Neuron (in vitro differentiated cells): ENCODE measurements around the gene CYP26A1.
"Not testable (repeated sequence)": the region's sequence is repeated elsewhere in the genome, so short reads cannot be mapped to it uniquely, and the experiment has no call there.

ENCODE experiments used
- H2AFZ ChIP-seq: one replicate; pipeline ENCODE4 v1.6.1; 2013; ENCODE audit warnings: low read depth, mild to moderate bottlenecking, inconsistent platforms, low read length, moderate library complexity
- H3K27me3 ChIP-seq: one replicate; pipeline ENCODE4 v1.6.1; 2013; ENCODE audit warnings: low read length; ENCODE audit not compliant: insufficient read depth
- H3K36me3 ChIP-seq: one replicate; pipeline ENCODE4 v1.6.1; 2013; ENCODE audit warnings: low read length; ENCODE audit not compliant: insufficient read depth
- H3K4me1 ChIP-seq: one replicate; pipeline ENCODE4 v1.6.1; 2013; ENCODE audit warnings: low read length; ENCODE audit not compliant: insufficient read depth
- H3K4me3 ChIP-seq: 2 replicates; pipeline ENCODE4 v1.5.1; 2013; ENCODE audit warnings: mild to moderate bottlenecking, low read length, moderate library complexity
- H3K9me3 ChIP-seq: one replicate; pipeline ENCODE4 v1.6.1; 2013; ENCODE audit warnings: low read length

The CYP26A1 gene

GRCh38 chr10:93097386-93097785 is 23.7 kb downstream of the CYP26A1 start:
- Histone ChIP-seq H3K4me3 (no peak overlapping the region), H2AFZ (no peak overlapping the region)

DNA sequence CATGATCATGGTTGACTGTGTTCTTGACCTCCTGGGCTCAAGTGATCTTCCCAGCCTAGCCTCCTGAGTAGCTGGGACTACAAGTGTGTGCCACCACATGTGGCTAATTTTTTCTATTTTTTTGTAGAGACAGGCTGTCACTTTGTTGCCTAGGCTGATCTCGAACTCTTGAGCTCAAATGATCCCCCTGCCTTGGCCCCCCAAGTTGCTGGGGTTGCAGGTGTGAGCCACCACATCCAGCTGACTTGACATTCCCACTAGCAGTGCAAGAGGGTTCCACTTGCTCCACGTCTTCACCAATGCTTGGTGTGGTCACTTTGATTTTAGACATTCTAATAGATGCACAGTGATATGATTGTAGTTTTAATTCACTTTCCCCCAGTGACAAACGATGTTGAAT is 25.1 kb downstream of the CYP26A1 start:
- Histone ChIP-seq H3K9me3 (no peaks in the 10 kb centered on the region), H3K4me1 (no peaks in the 10 kb centered on the region), H3K4me3 (no peak overlapping the region), H3K36me3 (no peaks in the 10 kb centered on the region), H3K27me3 (no peaks in the 10 kb centered on the region), H2AFZ (no peak overlapping the region)

More at GRCh38 chr10:93097386-93097785, 23.7 kb downstream of the CYP26A1 start:
- no peaks in the 10 kb centered on the region for H3K9me3 ChIP-seq
- H3K36me3 ChIP-seq = no peaks in the 10 kb centered on the region
- no peaks in the 10 kb centered on the region for H3K27me3 ChIP-seq
- H3K4me1 ChIP-seq = no peaks in the 10 kb centered on the region

DNA sequence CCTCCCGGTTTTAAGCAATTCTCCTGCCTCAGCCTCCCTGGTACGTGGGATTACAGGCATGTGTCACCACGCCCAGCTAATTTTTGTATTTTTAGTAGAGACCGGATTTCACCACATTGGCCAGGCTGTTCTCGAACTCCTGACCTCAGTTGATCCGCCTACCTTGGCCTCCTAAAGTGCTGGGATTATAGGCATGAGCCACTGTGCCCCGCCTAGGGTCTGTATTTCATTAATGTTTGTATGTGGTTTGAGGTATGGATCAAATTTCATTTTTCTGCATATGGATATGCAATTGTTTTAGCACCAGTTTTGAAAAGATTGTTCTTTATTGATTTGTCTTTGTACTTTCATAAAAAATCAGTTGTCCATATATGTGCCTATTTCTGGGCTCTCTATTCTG is 26.0 kb downstream of the CYP26A1 start:
- Histone ChIP-seq H3K9me3 (no peaks in the 10 kb centered on the region), H3K4me3 (no peak overlapping the region), H2AFZ (no peak overlapping the region), H3K36me3 (no peaks in the 10 kb centered on the region), H3K27me3 (no peaks in the 10 kb centered on the region), H3K4me1 (no peaks in the 10 kb centered on the region)

DNA sequence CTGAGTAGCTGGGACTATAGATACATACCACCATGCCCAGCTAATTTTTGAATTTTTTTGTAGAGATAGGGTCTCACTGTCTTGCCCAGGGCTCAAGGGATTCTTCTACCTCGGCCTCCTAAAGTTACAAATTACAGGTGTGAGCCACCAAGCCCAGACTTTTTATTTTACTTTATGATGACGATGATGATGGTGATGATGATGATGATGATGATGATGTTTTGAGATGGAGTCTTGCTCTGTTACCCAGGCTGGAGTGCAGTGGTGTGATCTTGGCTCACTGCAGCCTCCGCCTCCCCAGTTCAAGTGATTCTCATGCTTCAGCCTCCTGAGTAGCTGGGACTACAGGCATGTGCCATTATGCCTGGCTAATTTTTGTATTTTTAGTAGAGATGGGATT is 27.5 kb downstream of the CYP26A1 start:
- not testable (repeated sequence) for H3K4me3 ChIP-seq, H2AFZ ChIP-seq

DNA sequence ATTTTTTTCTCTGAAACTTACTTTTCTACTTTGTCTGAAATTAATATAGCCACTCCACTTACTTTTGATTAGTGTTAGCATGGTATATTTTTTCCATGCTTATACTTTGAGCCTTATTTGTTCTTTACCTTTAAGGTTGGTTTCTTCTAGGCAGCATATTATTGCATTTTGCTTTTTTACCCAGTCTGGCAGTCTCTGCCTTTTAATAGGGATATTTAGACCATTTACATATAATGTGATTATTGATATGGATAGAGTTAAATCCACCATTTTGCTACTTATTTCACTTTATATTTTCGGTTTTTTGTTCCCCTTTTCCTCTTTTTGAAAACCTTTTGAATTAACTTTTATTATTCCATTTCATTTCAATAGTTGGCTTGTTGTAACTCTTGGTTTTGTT is 30.3 kb downstream of the CYP26A1 start:
- no peaks in the 10 kb centered on the region for H3K36me3 ChIP-seq
- H3K9me3 ChIP-seq = no peaks in the 10 kb centered on the region
- no peaks in the 10 kb centered on the region for H3K27me3 ChIP-seq
- no peak overlapping the region for H3K4me3 ChIP-seq
- H3K4me1 ChIP-seq = no peaks in the 10 kb centered on the region
- H2AFZ ChIP-seq = no peak overlapping the region

More for the DNA sequence above, 27.5 kb downstream of the CYP26A1 start:
- H3K36me3 ChIP-seq, H3K4me1 ChIP-seq, H3K27me3 ChIP-seq, H3K9me3 ChIP-seq: not testable (repeated sequence)

GRCh38 chr10:93106631-93107072 is 33.0 kb downstream of the CYP26A1 start:
- H3K9me3 ChIP-seq = no peaks in the 10 kb centered on the region
- H3K4me3 ChIP-seq = no peak overlapping the region
- no peaks in the 10 kb centered on the region for H3K4me1 ChIP-seq
- H3K27me3 ChIP-seq = no peaks in the 10 kb centered on the region
- no peaks in the 10 kb centered on the region for H3K36me3 ChIP-seq
- no peak overlapping the region for H2AFZ ChIP-seq

- H2AFZ ChIP-seq = no peak overlapping the region
- no peak overlapping the region for H3K4me3 ChIP-seq
- H3K36me3 ChIP-seq = no peaks in the 10 kb centered on the region
- H3K4me1 ChIP-seq = no peaks in the 10 kb centered on the region
- H3K27me3 ChIP-seq = no peaks in the 10 kb centered on the region
- H3K9me3 ChIP-seq = no peaks in the 10 kb centered on the region
Measured at GRCh38 chr10:93110472-93111146, 36.9 kb downstream of the CYP26A1 start.

DNA sequence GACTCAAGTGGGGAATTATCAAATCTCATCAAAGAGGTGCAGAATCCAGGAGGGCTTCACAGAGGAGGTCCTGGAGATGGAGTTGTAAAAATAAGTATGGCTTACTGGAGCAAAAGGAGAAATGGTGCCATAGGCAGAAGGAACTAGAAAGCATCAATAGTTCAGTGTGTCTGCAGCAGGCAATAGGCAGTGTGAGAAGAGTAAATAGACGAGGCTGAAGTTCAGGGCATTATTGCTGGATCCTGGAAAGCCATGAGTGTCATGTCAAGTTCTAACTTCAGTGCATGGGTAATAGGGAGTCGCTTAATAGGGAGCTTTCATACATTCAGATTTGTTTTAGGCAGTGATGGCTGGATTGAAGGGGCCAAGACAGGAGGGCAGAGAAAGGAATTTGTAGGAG is 39.3 kb downstream of the CYP26A1 start:
- Histone ChIP-seq H3K9me3 (no peaks in the 10 kb centered on the region), H3K36me3 (no peaks in the 10 kb centered on the region), H3K4me3 (no peak overlapping the region), H2AFZ (no peak overlapping the region), H3K4me1 (no peaks in the 10 kb centered on the region), H3K27me3 (no peaks in the 10 kb centered on the region)

GRCh38 chr10:93115661-93116383 is 42.1 kb downstream of the CYP26A1 start:
- no peaks in the 10 kb centered on the region for H3K36me3 ChIP-seq
- no peak overlapping the region for H2AFZ ChIP-seq

GRCh38 chr10:93121311-93121710 is 47.6 kb downstream of the CYP26A1 start:
- Histone ChIP-seq H3K4me3 (no peak overlapping the region), H3K9me3 (peaks cover 3% of the 10 kb centered on the region), H3K36me3 (no peaks in the 10 kb centered on the region), H2AFZ (no peak overlapping the region), H3K4me1 (no peaks in the 10 kb centered on the region), H3K27me3 (no peaks in the 10 kb centered on the region)

More at GRCh38 chr10:93115661-93116383, 42.1 kb downstream of the CYP26A1 start:
- Histone ChIP-seq H3K4me1 (no peaks in the 10 kb centered on the region), H3K9me3 (no peaks in the 10 kb centered on the region), H3K4me3 (no peak overlapping the region), H3K27me3 (no peaks in the 10 kb centered on the region)

DNA sequence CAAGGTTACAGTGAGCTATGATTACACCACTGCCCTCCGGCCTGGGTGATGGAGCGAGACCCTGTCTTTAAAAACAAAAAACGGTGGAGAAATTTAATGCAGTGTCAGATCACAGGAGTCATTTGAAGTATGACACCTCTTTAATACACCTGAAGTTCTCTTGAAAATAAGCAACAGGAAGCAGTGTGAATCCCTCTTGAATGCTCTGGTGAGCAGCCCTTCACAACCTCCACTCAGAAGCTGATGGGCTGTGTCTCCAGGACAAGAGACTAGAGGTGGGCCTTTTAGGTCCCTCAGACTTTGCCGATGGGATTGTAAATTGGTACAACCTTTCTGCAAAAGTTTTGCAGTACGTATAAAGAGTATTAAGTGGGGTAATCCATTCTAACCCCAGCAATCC is 50.1 kb downstream of the CYP26A1 start:
- H3K4me1 ChIP-seq = no peaks in the 10 kb centered on the region
- peaks cover 8% of the 10 kb centered on the region for H3K9me3 ChIP-seq
- H3K4me3 ChIP-seq = no peak overlapping the region
- no peaks in the 10 kb centered on the region for H3K36me3 ChIP-seq
- H3K27me3 ChIP-seq = no peaks in the 10 kb centered on the region
- H2AFZ ChIP-seq = no peak overlapping the region

DNA sequence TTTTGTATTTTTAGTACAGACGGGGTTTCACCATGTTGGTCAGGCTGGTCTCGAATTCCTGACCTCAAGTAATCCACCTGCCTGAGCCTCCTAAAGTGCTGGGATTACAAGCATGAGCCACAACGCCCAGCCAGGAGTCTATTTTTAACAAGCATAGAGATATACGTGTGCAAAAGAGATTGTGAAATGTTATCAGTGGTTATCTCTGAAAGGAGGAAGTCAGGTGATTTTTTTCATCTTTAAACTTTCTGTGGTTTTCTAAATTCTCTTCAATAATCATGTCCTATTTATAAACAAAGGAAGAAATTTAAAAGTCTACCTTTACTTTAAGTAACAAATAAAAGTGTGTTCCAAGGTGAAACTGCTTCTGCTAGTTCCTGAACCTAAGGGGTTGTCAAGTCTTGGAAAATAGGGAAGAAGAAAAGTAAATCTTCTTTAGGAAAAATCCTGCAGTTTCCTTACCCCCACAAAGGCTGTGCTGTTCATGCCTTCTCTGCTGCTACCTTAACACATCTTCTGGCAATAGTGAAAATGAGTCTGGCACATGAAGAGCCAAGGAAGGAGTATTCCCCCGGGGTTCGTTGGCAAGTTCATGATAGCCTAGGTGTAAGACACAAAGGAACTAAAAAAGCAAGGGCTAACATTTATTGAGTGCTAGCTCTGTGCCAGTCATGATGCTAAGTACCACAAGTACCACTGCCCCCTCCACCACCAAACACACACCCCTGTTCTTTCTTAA is 51.1 kb downstream of the CYP26A1 start:
- Histone ChIP-seq H2AFZ (no peak overlapping the region), H3K36me3 (no peaks in the 10 kb centered on the region), H3K9me3 (peaks cover 8% of the 10 kb centered on the region), H3K4me1 (no peaks in the 10 kb centered on the region), H3K27me3 (no peaks in the 10 kb centered on the region), H3K4me3 (no peak overlapping the region)

DNA sequence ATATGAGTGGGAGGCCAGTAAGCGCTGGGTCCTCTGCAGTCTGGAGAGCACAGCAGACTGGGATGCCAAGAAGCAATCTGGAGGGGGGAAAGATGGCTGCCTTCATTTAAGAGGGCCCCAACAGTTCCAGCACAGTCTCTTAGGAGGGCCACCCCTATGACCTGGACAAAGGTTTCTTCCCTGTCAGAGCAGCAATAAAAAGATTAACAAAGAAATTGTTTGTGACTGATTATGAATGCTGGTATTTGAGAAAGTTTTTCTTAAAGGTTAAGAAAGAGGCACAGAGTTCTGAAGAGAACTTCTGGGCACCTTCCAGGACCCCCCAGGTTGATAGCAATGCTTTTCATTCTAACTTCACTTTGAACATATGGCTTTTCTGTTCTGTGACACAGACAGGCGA is 52.3 kb downstream of the CYP26A1 start:
- H3K4me3 ChIP-seq = no peak overlapping the region
- no peaks in the 10 kb centered on the region for H3K4me1 ChIP-seq
- peaks cover 8% of the 10 kb centered on the region for H3K9me3 ChIP-seq
- no peaks in the 10 kb centered on the region for H3K27me3 ChIP-seq
- H2AFZ ChIP-seq = no peak overlapping the region
- no peaks in the 10 kb centered on the region for H3K36me3 ChIP-seq
